HepG2 (cell line): ENCODE measurements around the gene SRXN1. TPM values are rescaled to one million over a fixed set of nuclear protein-coding genes. Genes with fewer than 3 reads are reported as not detected.

Experiments
- ARID3A ChIP-seq: IDR thresholded peaks from 2 replicates; pipeline ENCODE4 v1.6.1; 2012; ENCODE audit warnings: low read depth, low read length, improper control_type of control experiment
- ELF1 ChIP-seq: sonication (generic); formaldehyde crosslinking; IDR thresholded peaks from 2 replicates; pipeline ENCODE4 v1.4.0; 2020; ENCODE audit warnings: missing genetic modification reagents
- ELF3 ChIP-seq: IDR thresholded peaks from 2 replicates; pipeline ENCODE4 v1.6.1; 2016; ENCODE audit warnings: missing genetic modification reagents, missing compliant biosample characterization
- ETV6 ChIP-seq: sonication (generic); formaldehyde crosslinking; conservative IDR thresholded peaks from 2 replicates; pipeline ENCODE4 v1.4.0; 2020; ENCODE audit warnings: missing genetic modification reagents
- GPN1 ChIP-seq: sonication (generic); formaldehyde crosslinking; IDR thresholded peaks from 2 replicates; pipeline ENCODE4 v1.5.1; 2020; ENCODE audit warnings: missing genetic modification reagents, borderline replicate concordance
- HCFC1 ChIP-seq: fragments of 150-350 bp; IDR thresholded peaks from 2 replicates; pipeline ENCODE4 v1.6.1; 2014; ENCODE audit warnings: low read depth, low read length
- JUNB ChIP-seq: sonication (generic); formaldehyde crosslinking; IDR thresholded peaks from 2 replicates; pipeline ENCODE4 v1.8.0; 2022; ENCODE audit warnings: missing genetic modification reagents, mild to moderate bottlenecking, borderline replicate concordance
- KDM5A ChIP-seq: fragments of 200-600 bp; sonication (generic); IDR thresholded peaks from 2 replicates; pipeline ENCODE4 v1.7.0; 2018; ENCODE audit warnings: antibody characterized with exemption, mild to moderate bottlenecking, low read length, borderline replicate concordance
- NR2F6 ChIP-seq, 2 experiments: IDR thresholded peaks; 2 replicates each; pipeline ENCODE4 v1.6.1; 2016; ENCODE audit warnings: antibody characterized with exemption in 1 of 2, mild to moderate bottlenecking in 1 of 2
- POLR2A ChIP-seq, 2 experiments: IDR thresholded peaks; 2 replicates each; pipeline ENCODE4 v1.6.1; 2011; ENCODE audit warnings: low read depth in 2 of 2, low read length in 2 of 2, mild to moderate bottlenecking in 1 of 2, moderate library complexity in 1 of 2; ENCODE audit not compliant: insufficient read depth in 1 of 2
- PRMT3 ChIP-seq: sonication (generic); formaldehyde crosslinking; IDR thresholded peaks from 2 replicates; pipeline ENCODE4 v1.8.1; 2022; ENCODE audit warnings: low read depth, mild to moderate bottlenecking, moderate library complexity, missing genetic modification reagents, borderline replicate concordance
- SMARCE1 ChIP-seq: fragments of 450-650 bp; IDR thresholded peaks from 2 replicates; pipeline ENCODE4 v1.6.1; 2017; ENCODE audit warnings: borderline replicate concordance
- STAT5B ChIP-seq: sonication (generic); formaldehyde crosslinking; IDR thresholded peaks from 2 replicates; pipeline ENCODE4 v1.4.0; 2020; ENCODE audit warnings: missing genetic modification reagents
- YEATS4 ChIP-seq: sonication (generic); formaldehyde crosslinking; IDR thresholded peaks from 2 replicates; pipeline ENCODE4 v1.4.0; 2020; ENCODE audit warnings: missing genetic modification reagents, borderline replicate concordance
- ZNF264 ChIP-seq: sonication (generic); formaldehyde crosslinking; IDR thresholded peaks from 2 replicates; pipeline ENCODE4 v1.4.0; 2020; ENCODE audit warnings: missing genetic modification reagents
- ZNF275 ChIP-seq: sonication (generic); formaldehyde crosslinking; IDR thresholded peaks from 2 replicates; pipeline ENCODE4 v1.8.0; 2022; ENCODE audit warnings: missing genetic modification reagents, mild to moderate bottlenecking, inconsistent platforms, borderline replicate concordance
- ZNF280D ChIP-seq: sonication (generic); formaldehyde crosslinking; IDR thresholded peaks from 2 replicates; pipeline ENCODE4 v1.5.1; 2020; ENCODE audit warnings: mild to moderate bottlenecking, missing genetic modification reagents
- ZNF431 ChIP-seq: sonication (generic); formaldehyde crosslinking; IDR thresholded peaks from 2 replicates; pipeline ENCODE4 v1.9.0; 2022; ENCODE audit warnings: missing genetic modification reagents, low read depth, mild to moderate bottlenecking, borderline replicate concordance
- ZNF569 ChIP-seq: sonication (generic); formaldehyde crosslinking; IDR thresholded peaks from 2 replicates; pipeline ENCODE4 v1.5.0; 2020; ENCODE audit warnings: mild to moderate bottlenecking, missing genetic modification reagents, moderate library complexity, borderline replicate concordance
- ZNF580 ChIP-seq: IDR thresholded peaks from 2 replicates; pipeline ENCODE4 v1.6.1; 2016; ENCODE audit warnings: low read depth, borderline replicate concordance
- ZNF629 ChIP-seq: sonication (generic); formaldehyde crosslinking; conservative IDR thresholded peaks from 2 replicates; pipeline ENCODE4 v1.5.0; 2020; ENCODE audit warnings: missing genetic modification reagents
- ZNF724P ChIP-seq: sonication (generic); formaldehyde crosslinking; IDR thresholded peaks from 2 replicates; pipeline ENCODE4 v1.8.0; 2022; ENCODE audit warnings: missing genetic modification reagents, borderline replicate concordance
- ZNF782 ChIP-seq: sonication (generic); formaldehyde crosslinking; IDR thresholded peaks from 2 replicates; pipeline ENCODE4 v1.4.0; 2020; ENCODE audit warnings: missing genetic modification reagents, mild to moderate bottlenecking, borderline replicate concordance
- ZNF792 ChIP-seq: IDR thresholded peaks from 2 replicates; pipeline ENCODE4 v1.6.1; 2016
- polyA plus RNA-seq, 8 experiments: library from polyadenylated mRNA; depleted of rRNA in 3 of 8; stranded (reverse) in 7 of 8; unstranded in 1 of 8; fragments of >200 nt; fragmentation: Illumina TruSeq in 4 of 8; extraction: Trizol in 4 of 8; gene quantifications; 2 replicates each; pipeline versions ENCODE4 v1.2.1 to v1.2.3, GENCODE V29; 2011 to 2016; ENCODE audit warnings: low read depth in 4 of 8, missing spikeins in 1 of 8, mixed read lengths in 1 of 8; ENCODE audit not compliant: insufficient read depth in 1 of 8
- total RNA-seq, 5 experiments: library from RNA; depleted of rRNA; stranded (reverse); fragments of >200 nt; fragmentation: Illumina TruSeq; extraction: Trizol; gene quantifications; 2 replicates each; pipeline ENCODE4 v1.2.3, GENCODE V29; 2016; ENCODE audit warnings: low read depth in 1 of 5

Gene SRXN1
- total and polyA plus RNA-seq, 2 of the 13 experiments (the other 11 are each of a cell fraction or from before 2014, with no cell fraction given), result 29.9 to 87.7 TPM

GRCh38 chr20:653590-654416 lies 803 bp upstream of the SRXN1 start (continued):
- no peak for TF ChIP-seq ARID3A
- TF ChIP-seq ZNF569, result 0 out of 2 replicates have a peak, but pooled peaks have one; percentile 86
- TF ChIP-seq ELF3 (CRISPR knock-in tag), result no peak
- no peak; the same call in none of the 2 replicates for TF ChIP-seq ZNF275
- no peak for TF ChIP-seq GPN1 (CRISPR knock-in tag)
- TF ChIP-seq YEATS4 (CRISPR knock-in tag), result no peak; the same call in 1 of the 2 replicates
- no peak for TF ChIP-seq ZNF724P (CRISPR knock-in tag)
- no peak for TF ChIP-seq PRMT3
- TF ChIP-seq ETV6, result no peak; the same call in 1 of the 2 replicates
- TF ChIP-seq ZNF264 (CRISPR knock-in tag), result peak; percentile 66; the same call in 1 of the 2 replicates
- peak; percentile 54; the same call in 1 of the 2 replicates for TF ChIP-seq NR2F6 (IDR thresholded peaks at IDR 0.05)
- peak; percentile 62; the same call in 1 of the 2 replicates for TF ChIP-seq NR2F6 (CRISPR knock-in tag; IDR thresholded peaks at IDR 0.05)
- no peak for TF ChIP-seq KDM5A
- TF ChIP-seq ZNF629 (CRISPR knock-in tag), result peak; percentile 100
- peak in 1 of 2 experiments; percentile 70; a peak in 2 of 4 replicates for TF ChIP-seq POLR2A (IDR thresholded peaks at IDR 0.05; ENCODE audit: insufficient read depth in 1 of 2, low read depth in 2 of 2, low read length in 2 of 2)
- TF ChIP-seq ZNF431 (CRISPR knock-in tag), result no peak
- 0 out of 2 replicates have a peak, but pooled peaks have one; percentile 34 for TF ChIP-seq JUNB (CRISPR knock-in tag)
- no peak for TF ChIP-seq HCFC1
- no peak for TF ChIP-seq ZNF792 (CRISPR knock-in tag)
- TF ChIP-seq ZNF782 (CRISPR knock-in tag), result no peak; the same call in 1 of the 2 replicates
- TF ChIP-seq SMARCE1, result no peak
- no peak for TF ChIP-seq STAT5B (CRISPR knock-in tag)
- no peak; the same call in 1 of the 2 replicates for TF ChIP-seq ELF1 (CRISPR knock-in tag)
- TF ChIP-seq ZNF280D (CRISPR knock-in tag), result no peak
- no peak for TF ChIP-seq ZNF580
